ENCODE results near the gene MPP7.

DNA sequence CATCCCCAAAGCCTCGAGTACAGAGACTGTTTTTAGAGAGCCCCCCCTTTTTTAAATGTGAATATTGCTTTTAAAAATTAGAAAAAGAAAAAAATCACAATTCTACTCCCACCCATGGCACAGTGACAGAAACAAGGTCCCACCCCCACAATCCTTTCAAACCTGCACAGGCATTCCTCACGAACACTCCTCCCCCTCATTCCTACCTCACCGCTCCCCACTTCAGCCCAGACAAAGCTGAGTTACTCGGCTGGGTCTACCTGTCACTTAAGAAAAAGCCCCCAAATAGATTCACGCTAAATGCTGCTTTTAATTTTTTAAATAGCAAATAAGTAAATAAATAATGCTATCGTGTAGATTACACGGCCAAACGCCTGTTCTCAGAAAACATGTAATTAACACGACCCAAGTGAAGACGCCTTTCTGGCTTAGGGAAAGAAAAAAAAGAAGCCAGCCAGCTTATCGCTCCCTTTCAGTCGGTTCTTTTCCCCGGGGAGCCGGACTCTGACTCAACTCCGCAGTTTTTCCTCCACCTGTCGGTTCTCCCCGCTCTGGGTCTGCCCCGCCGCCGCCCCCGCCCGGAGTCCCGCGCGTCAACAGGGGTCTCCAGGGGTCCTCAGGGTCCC lies 739 bp downstream of the MPP7 start:
- TF ChIP-seq CTCF (IDR thresholded peaks at IDR 0.05; ENCODE audit: control extremely low read depth in 1 of 3, insufficient read depth in 1 of 3, low read depth in 1 of 3, low read length in 3 of 3) (no peak), KDM5A (IDR thresholded peaks at IDR 0.05; ENCODE audit: low read length) (no peak), TAF1 (IDR thresholded peaks at IDR 0.05; ENCODE audit: low read depth, low read length) (no peak), POLR2A (IDR thresholded peaks at IDR 0.05; ENCODE audit: control extremely low read depth in 1 of 2, low read depth in 2 of 2, low read length in 2 of 2) (no peak), ZNF274 (IDR thresholded peaks at IDR 0.05; ENCODE audit: borderline replicate concordance, extremely low read depth, low read length) (no peak), CBX5 (IDR thresholded peaks at IDR 0.05; ENCODE audit: low read depth, low read length) (no peak)

Measured in H1 (cell line).